Naive thymus-derived CD4-positive, alpha-beta T cell (primary cell): Measurements from ENCODE around the gene ACP6. TPM values are rescaled to one million over a fixed set of nuclear protein-coding genes. Genes with fewer than 3 reads are reported as not detected.
A peak's percentile ranks its signal among the peaks of the same experiment; 100 is the strongest.
"Not testable (repeated sequence)": the region's sequence is repeated elsewhere in the genome, so short reads cannot be mapped to it uniquely, and the experiment has no call there.

Experiments
- ATAC-seq: fragments of 150-1000 bp; cut with Tn5 transposase; 2 replicates; pipeline ENCODE4 v1.10.0; 2021; ENCODE audit warnings: mild to moderate bottlenecking, moderate library complexity
- CTCF ChIA-PET: fragments of 350-600 bp; sonication (Branson Sonifier 250); formaldehyde crosslinking; loops from one replicate; lab custom pipeline; 2021; ENCODE audit warnings: antibody characterized with exemption; lab: Charles Lee
- POLR2A ChIA-PET: fragments of 350-600 bp; sonication (Branson Sonifier 250); formaldehyde crosslinking; loops from one replicate; lab custom pipeline; 2021; ENCODE audit warnings: antibody characterized with exemption, inconsistent platforms; lab: Charles Lee
- DNase-seq, 9 donors: peaks; one replicate each; pipeline versions ENCODE4 v3.0.0 to v3.0.0-alpha.2; 2020 to 2022; ENCODE audit warnings: mixed read lengths in 1 of 9
- H3K27ac ChIP-seq: one replicate; pipeline ENCODE4 v1.7.0; 2013; ENCODE audit warnings: mild to moderate bottlenecking, low read depth, low read length, moderate library complexity
- H3K27me3 ChIP-seq, 2 donors: one replicate each; pipeline ENCODE4 v1.7.0; 2013; ENCODE audit warnings: low read length in 2 of 2, mild to moderate bottlenecking in 2 of 2, moderate library complexity in 2 of 2; ENCODE audit not compliant: control insufficient read depth in 2 of 2, insufficient read depth in 2 of 2
- H3K36me3 ChIP-seq, 3 experiments: 1 replicate in 2 of 3; 2 replicates in 1 of 3; pipeline ENCODE4 v1.7.0; 2013; ENCODE audit warnings: low read length in 3 of 3, mild to moderate bottlenecking in 3 of 3, moderate library complexity in 1 of 3; ENCODE audit not compliant: insufficient read depth in 3 of 3, control insufficient read depth in 2 of 3
- H3K4me1 ChIP-seq, 2 donors: one replicate each; pipeline ENCODE4 v1.7.0; 2013; ENCODE audit warnings: low read length in 2 of 2, mild to moderate bottlenecking in 2 of 2, moderate library complexity in 1 of 2; ENCODE audit not compliant: control insufficient read depth in 2 of 2, insufficient read depth in 2 of 2
- H3K4me3 ChIP-seq: 2 replicates; pipeline ENCODE4 v1.7.0; 2013; ENCODE audit warnings: mild to moderate bottlenecking, low read length
- H3K9me3 ChIP-seq, 3 experiments: 1 replicate in 2 of 3; 2 replicates in 1 of 3; pipeline ENCODE4 v1.7.0; 2013; ENCODE audit warnings: low read length in 3 of 3; ENCODE audit not compliant: control insufficient read depth in 2 of 3
- H3K27ac Mint-ChIP-seq, 9 donors: one replicate each; pipeline ENCODE4 v1.8.0; 2020 to 2022; ENCODE audit warnings: mixed read lengths in 9 of 9, mild to moderate bottlenecking in 8 of 9, moderate library complexity in 5 of 9, inconsistent platforms in 2 of 9
- H3K27me3 Mint-ChIP-seq, 5 donors: one replicate each; pipeline ENCODE4 v1.8.0; 2021 to 2022; ENCODE audit warnings: mixed read lengths in 5 of 5, mild to moderate bottlenecking in 1 of 5
- H3K36me3 Mint-ChIP-seq, 5 donors: one replicate each; pipeline ENCODE4 v1.8.0; 2020 to 2022; ENCODE audit warnings: mixed read lengths in 5 of 5, mild to moderate bottlenecking in 3 of 5, inconsistent platforms in 1 of 5
- H3K4me1 Mint-ChIP-seq, 7 donors: one replicate each; pipeline ENCODE4 v1.8.0; 2020 to 2022; ENCODE audit warnings: mixed read lengths in 7 of 7, mild to moderate bottlenecking in 3 of 7, inconsistent platforms in 1 of 7
- H3K4me3 Mint-ChIP-seq, 10 donors: one replicate each; pipeline ENCODE4 v1.8.0; 2020 to 2022; ENCODE audit warnings: mild to moderate bottlenecking in 10 of 10, mixed read lengths in 10 of 10, moderate library complexity in 6 of 10, inconsistent platforms in 2 of 10
- H3K9me3 Mint-ChIP-seq, 11 donors: one replicate each; pipeline ENCODE4 v1.8.0; 2020 to 2022; ENCODE audit warnings: mixed read lengths in 11 of 11, mild to moderate bottlenecking in 4 of 11, inconsistent platforms in 1 of 11, moderate library complexity in 1 of 11
- intact Hi-C, 2 donors: fragments of 100-400 bp; cut with micrococcal nuclease; formaldehyde crosslinking; loops; one replicate each; pipeline ENCODE4 v1.15.1; 2023
- polyA plus RNA-seq, 2 donors: library from polyadenylated mRNA; unstranded; fragments of 300-500 nt; fragmentation: Illumina TruSeq; gene quantifications; one replicate each; pipeline ENCODE4 v1.2.3, GENCODE V29; 2021
- total RNA-seq, 6 experiments: library from RNA in 5 of 6; stranded (reverse) in 5 of 6; gene quantifications; 1 replicate in 5 of 6; 2 replicates in 1 of 6; pipeline ENCODE4 v1.2.3 and lab custom pipeline; 2021 to 2026

Gene ACP6
- total and polyA plus RNA-seq, 7 experiments from 2014 or later: 7.5 to 22.4 (median 16.4) TPM

DNA sequence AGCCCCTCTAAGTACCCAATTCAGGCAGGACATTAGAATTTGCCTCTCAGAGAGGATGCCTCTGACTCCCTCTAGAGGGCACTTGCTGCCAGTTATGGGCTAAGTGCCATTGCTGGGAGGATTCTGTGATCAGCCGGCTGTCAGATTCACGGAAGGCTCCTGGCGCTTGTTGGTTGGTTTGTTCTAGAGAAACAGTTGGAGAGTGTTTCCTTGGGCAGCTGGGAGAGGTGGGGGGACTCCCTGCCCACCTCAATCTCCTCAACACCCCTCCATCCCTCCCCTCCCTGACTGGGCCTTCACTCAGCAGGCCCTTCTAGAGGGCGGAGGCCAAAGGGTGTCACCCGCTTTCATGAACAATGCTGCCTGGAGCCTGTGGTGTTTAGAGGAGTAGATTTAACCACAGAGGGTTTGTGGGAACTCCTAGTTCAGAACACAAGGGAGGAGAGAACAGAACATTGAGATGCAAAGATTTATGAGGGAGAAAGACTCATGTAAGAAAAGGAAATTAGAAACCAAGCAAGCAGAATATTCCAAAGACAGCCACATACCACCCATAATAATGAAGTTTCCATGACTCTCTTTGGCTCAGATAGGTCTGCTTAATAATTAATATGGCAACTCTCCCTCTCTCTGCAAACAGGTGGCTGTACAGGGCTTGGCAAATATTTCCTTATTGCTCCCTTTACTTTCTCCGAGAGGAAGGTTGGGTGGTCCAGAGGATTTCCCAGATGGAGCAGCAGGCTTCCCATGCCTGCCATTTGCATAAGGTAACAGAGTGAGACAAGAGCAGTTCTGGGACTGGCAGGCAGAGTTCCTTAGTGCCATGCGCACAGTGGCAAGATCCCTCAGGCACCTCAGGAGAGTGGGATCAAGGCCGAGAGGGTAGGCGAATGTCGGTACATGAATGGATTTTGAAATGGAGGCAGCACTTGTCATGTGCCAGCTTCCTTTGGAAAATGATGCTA lies 30.0 kb upstream of the ACP6 start:
- peaks cover 6 to 17% (median 15%) of the 10 kb centered on the region in 7 donors for H3K4me1 Mint-ChIP-seq
- POLR2A ChIA-PET: no interaction called here
- peak; percentile 91 for ATAC-seq
- no peaks in the 10 kb centered on the region for H3K36me3 ChIP-seq
- no peaks in the 10 kb centered on the region for H3K36me3 Mint-ChIP-seq
- DNase-seq: peak; percentile 16 to 66 (median 58)
- no peak overlapping the region for H3K4me3 ChIP-seq
- intact Hi-C loops: loop anchor here (1.0 to 5.0 kb wide), 6 partner anchors 30 to 428 kb away; partner anchors contain the start of gene ACP6 (in 2 of the 2)
- H3K9me3 Mint-ChIP-seq: peaks cover 0 to 2% (median 0%) of the 10 kb centered on the region in 11 donors
- H3K27ac ChIP-seq: peak overlapping the region; percentile 29
- H3K27me3 ChIP-seq: no peaks in the 10 kb centered on the region
- no peaks in the 10 kb centered on the region for H3K9me3 ChIP-seq
- peak overlapping the region in 9 of 10 donors; percentile 18 to 77 (median 62) for H3K4me3 Mint-ChIP-seq
- CTCF ChIA-PET: interaction anchor here (0.6 to 4.3 kb wide), 5 partner anchors 16 to 268 kb away, joined by 3 to 23 read pairs (median 4); no protein-coding TSS in a partner anchor
- peaks cover 4 to 31% (median 11%) of the 10 kb centered on the region in 5 donors for H3K27me3 Mint-ChIP-seq
- peaks cover 0 to 7% of the 10 kb centered on the region in 2 donors for H3K4me1 ChIP-seq
- peak overlapping the region in 7 of 9 donors; percentile 15 to 78 (median 60) for H3K27ac Mint-ChIP-seq

- DNase-seq (no peak), ATAC-seq (peak; percentile 6)
- ChIA-PET CTCF (no interaction called here), POLR2A (no interaction called here)
- Histone ChIP-seq H3K4me1 (peaks cover 0 to 7% of the 10 kb centered on the region in 2 donors), H3K27me3 (no peaks in the 10 kb centered on the region), H3K36me3 (no peaks in the 10 kb centered on the region), H3K9me3 (no peaks in the 10 kb centered on the region), H3K27ac (no peak overlapping the region), H3K4me3 (no peak overlapping the region)
- Mint-ChIP-seq H3K27me3 (peaks cover 5 to 36% (median 13%) of the 10 kb centered on the region in 5 donors), H3K36me3 (no peaks in the 10 kb centered on the region), H3K4me1 (peaks cover 6 to 17% (median 15%) of the 10 kb centered on the region in 7 donors), H3K27ac (peak overlapping the region in 4 of 9 donors; percentile 20 to 73 (median 54)), H3K4me3 (peak overlapping the region in 2 of 10 donors; percentile 56 to 62), H3K9me3 (peaks cover 0 to 1% (median 0%) of the 10 kb centered on the region in 11 donors)
- intact Hi-C loops: loop anchor here (1.0 to 5.0 kb wide), 6 partner anchors 29 to 427 kb away; partner anchors contain the start of gene ACP6 (in 2 of the 2)
Measured at GRCh38 chr1:147699686-147700041, 29.3 kb upstream of the ACP6 start.

DNA sequence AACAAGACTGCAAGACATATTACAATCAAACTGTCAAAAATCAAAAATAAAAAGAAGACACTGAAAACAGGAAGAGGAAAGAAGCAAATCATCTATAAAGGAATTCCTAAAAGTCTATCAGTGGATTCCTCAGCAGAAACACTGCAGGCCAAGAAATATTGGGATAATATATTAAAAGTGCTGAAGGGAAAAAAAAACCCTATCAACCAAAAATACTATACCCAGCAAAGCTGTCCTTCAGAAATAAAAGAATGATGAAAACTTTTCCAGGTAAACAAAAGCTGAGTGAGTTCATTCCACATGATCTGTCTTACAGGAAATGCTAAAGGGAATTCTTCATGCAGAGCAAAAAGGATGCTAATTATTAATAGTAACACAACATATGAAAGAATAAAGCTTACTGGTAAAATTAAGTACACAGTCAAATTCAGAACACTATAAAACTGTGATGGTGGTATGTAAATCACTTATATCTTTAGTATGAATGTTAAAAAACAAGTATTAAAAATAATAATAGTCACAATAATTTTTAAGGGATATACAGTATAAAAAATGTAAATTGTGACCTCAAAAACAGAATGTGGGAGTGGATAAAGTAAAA lies 12.9 kb upstream of the ACP6 start:
- H3K27me3 ChIP-seq: no peaks in the 10 kb centered on the region
- peaks cover 0 to 25% (median 4%) of the 10 kb centered on the region in 5 donors for H3K36me3 Mint-ChIP-seq
- peaks cover 0 to 17% (median 0%) of the 10 kb centered on the region in 3 experiments for H3K9me3 ChIP-seq
- POLR2A ChIA-PET: no interaction called here
- H3K4me3 Mint-ChIP-seq: no peak overlapping the region
- no peak overlapping the region for H3K27ac ChIP-seq
- intact Hi-C loops: no loop called here
- no peak overlapping the region for H3K4me3 ChIP-seq
- H3K27ac Mint-ChIP-seq: no peak overlapping the region
- H3K9me3 Mint-ChIP-seq: peaks cover 0 to 51% (median 24%) of the 10 kb centered on the region in 11 donors
- CTCF ChIA-PET: interaction anchor here (0.6 to 0.7 kb wide), 2 partner anchors 9 to 17 kb away, joined by 3 read pairs; no protein-coding TSS in a partner anchor
- ATAC-seq: no peak
- H3K27me3 Mint-ChIP-seq: peaks cover 0 to 29% (median 11%) of the 10 kb centered on the region in 5 donors
- H3K36me3 ChIP-seq: no peaks in the 10 kb centered on the region
- DNase-seq: no peak
- no peaks in the 10 kb centered on the region for H3K4me1 Mint-ChIP-seq
- no peaks in the 10 kb centered on the region for H3K4me1 ChIP-seq

- POLR2A ChIA-PET, H3K36me3 ChIP-seq, H3K27ac ChIP-seq, DNase-seq, ATAC-seq, intact Hi-C loops, H3K4me1 ChIP-seq, H3K4me1 Mint-ChIP-seq, CTCF ChIA-PET, H3K27ac Mint-ChIP-seq, H3K27me3 ChIP-seq, H3K4me3 Mint-ChIP-seq, H3K4me3 ChIP-seq: not testable (repeated sequence)
- H3K9me3 Mint-ChIP-seq: peaks cover 0 to 57% (median 27%) of the 10 kb centered on the region in 11 donors
- peaks cover 0 to 35% (median 4%) of the 10 kb centered on the region in 5 donors for H3K36me3 Mint-ChIP-seq
- H3K9me3 ChIP-seq: peaks cover 0 to 31% (median 0%) of the 10 kb centered on the region in 3 experiments
- peaks cover 0 to 24% (median 8%) of the 10 kb centered on the region in 5 donors for H3K27me3 Mint-ChIP-seq
Measured at GRCh38 chr1:147680608-147681235, 10.4 kb upstream of the ACP6 start.

- DNase-seq, intact Hi-C loops, H3K4me3 Mint-ChIP-seq, POLR2A ChIA-PET, H3K27ac Mint-ChIP-seq, H3K27me3 ChIP-seq, ATAC-seq, H3K4me1 ChIP-seq, H3K27ac ChIP-seq, H3K4me3 ChIP-seq, H3K4me1 Mint-ChIP-seq, H3K36me3 ChIP-seq, CTCF ChIA-PET: not testable (repeated sequence)
- Mint-ChIP-seq H3K9me3 (peaks cover 0 to 35% (median 17%) of the 10 kb centered on the region in 11 donors), H3K27me3 (peaks cover 6 to 27% (median 11%) of the 10 kb centered on the region in 5 donors), H3K36me3 (peaks cover 0 to 17% (median under 1%) of the 10 kb centered on the region in 5 donors)
- peaks cover 0 to 22% (median 0%) of the 10 kb centered on the region in 3 experiments for H3K9me3 ChIP-seq
Measured at GRCh38 chr1:147677681-147678080, 7.4 kb upstream of the ACP6 start.
